DMS153 treated with DMSO at 0.1 percent for 48 hours (cell line): ENCODE data around the gene COLEC11.

ENCODE experiments used
- DNase-seq: peaks from one replicate; lab custom pipeline; 2025; ENCODE audit not compliant: unreplicated experiment; lab: John Stamatoyannopoulos, UW

COLEC11 gene

GRCh38 chr2:3584608-3585260, 10.2 kb upstream of the COLEC11 start:
- no peak for DNase-seq

- DNase-seq: no peak
Measured at GRCh38 chr2:3585261-3586109, 9.4 kb upstream of the COLEC11 start.

- no peak for DNase-seq
Measured at GRCh38 chr2:3586220-3586619, 8.7 kb upstream of the COLEC11 start.

DNA sequence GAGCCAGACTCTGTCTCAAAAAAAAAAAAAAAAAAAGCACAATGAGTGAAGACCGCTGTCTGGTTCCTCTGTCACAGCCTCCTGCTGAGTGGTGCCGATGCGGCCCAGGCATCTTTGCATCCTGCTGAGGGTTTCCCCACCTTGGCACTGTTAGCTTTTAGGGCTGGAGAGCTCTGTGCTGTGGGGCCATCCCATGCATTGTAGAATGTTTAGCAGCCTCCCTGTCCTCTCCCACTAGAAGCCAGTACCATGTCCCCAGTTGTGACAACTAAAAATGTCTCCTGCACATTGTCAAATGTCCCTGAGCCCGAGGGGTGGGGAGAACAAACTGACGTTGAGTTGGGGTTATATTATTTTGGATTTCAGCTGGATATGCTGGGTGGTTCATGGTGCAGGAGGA, 7.9 kb upstream of the COLEC11 start:
- DNase-seq: no peak

DNA sequence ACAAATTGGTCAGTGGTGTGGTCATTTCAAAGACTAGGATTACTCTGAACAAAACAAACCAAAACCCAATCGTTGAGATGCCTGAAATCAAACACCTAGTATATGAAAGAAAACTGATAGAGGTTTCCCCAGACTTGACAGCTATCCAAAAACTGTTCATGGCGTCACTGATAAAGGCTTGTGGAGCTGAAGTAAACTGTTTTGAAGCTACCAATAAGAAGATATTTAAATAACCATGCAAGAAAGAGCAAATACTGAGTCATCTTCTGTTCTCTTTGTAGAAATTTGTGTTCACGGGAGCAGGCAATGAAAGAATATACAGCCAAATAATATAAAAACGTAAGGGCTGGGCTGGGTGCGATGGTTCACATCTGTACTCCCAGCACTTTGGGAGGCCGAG, 7.5 kb upstream of the COLEC11 start:
- DNase-seq: no peak

DNA sequence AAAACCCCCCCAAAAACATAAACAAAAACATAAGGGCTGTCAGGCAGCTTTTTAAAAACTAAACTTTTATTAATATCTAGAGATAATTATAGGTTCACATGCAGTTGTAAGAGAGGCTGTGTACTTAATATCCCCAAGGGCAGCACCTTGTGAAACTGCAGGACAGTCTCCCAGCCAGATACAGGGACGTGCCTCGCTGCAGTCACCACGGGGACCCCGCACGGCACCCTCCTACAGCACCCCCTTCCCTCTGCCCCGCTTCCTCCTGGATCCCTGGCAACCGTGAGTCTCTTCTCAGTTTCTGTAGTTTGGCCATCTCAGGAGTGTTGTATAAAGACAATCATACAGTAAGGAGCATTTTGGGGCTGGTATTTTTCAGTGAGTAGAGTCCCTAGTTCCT, 6.8 kb upstream of the COLEC11 start:
- no peak for DNase-seq

DNA sequence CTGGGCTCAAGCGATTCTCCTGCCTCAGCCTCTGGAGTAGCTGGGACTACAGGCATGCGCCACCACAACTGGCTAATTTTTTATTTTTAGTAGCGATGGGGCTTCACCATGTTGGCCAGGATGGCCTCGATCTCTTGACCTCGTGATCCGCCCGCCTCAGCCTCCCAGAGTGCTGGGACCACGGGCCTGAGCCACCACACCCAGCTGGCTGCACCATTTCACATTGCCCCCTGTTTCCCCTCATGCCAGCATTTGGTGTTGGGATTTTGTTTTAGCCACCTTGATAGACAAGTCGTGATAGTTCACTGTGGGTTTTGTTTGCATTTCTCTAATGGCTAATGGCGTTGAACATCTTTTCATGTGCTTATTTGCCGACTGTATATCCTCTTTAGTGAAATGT, 5.8 kb upstream of the COLEC11 start:
- DNase-seq: no peak

- DNase-seq: no peak
Measured at GRCh38 chr2:3595404-3595803, 492 bp downstream of the COLEC11 start.

DNA sequence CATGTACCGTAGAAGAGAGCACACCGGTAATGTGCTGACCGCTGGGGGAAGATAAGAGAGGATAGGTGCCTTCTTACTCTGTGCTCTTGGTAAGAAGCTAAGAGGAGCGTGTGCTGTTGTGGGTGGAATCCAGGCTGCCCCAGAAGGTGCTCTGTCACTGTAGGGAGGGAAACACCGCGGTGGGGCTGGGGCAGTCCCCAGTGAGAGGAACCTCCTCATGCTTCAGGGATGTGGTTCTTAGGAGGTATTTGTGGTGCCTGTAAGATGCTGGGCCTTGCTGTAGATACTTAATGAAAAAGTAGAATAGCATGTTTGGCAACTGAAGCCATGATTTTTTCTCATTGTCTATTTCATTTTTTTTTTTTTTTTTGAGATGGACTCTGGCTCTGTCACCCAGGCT, 1.1 kb downstream of the COLEC11 start:
- no peak for DNase-seq

GRCh38 chr2:3596901-3597417, 2.0 kb downstream of the COLEC11 start:
- DNase-seq: no peak

DNA sequence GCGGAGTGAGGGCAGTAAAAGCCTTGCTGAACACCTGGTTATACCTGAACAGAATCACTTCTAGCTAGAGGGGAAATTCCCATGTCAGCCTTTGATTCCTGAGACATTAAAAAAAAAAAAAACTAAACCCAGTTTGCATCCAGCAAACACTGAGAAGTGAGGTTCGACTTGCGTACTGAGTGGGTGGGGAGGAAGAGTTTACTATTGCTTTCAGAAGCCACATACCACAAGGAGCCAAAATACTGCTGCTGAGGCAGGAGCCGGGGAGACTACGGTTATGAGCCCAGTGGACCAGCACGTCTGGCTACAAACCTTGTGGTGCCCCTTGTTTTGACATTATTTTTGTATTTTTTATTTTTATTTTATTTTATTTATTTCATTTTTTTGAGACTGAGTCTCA, 2.7 kb downstream of the COLEC11 start:
- DNase-seq: no peak

DNA sequence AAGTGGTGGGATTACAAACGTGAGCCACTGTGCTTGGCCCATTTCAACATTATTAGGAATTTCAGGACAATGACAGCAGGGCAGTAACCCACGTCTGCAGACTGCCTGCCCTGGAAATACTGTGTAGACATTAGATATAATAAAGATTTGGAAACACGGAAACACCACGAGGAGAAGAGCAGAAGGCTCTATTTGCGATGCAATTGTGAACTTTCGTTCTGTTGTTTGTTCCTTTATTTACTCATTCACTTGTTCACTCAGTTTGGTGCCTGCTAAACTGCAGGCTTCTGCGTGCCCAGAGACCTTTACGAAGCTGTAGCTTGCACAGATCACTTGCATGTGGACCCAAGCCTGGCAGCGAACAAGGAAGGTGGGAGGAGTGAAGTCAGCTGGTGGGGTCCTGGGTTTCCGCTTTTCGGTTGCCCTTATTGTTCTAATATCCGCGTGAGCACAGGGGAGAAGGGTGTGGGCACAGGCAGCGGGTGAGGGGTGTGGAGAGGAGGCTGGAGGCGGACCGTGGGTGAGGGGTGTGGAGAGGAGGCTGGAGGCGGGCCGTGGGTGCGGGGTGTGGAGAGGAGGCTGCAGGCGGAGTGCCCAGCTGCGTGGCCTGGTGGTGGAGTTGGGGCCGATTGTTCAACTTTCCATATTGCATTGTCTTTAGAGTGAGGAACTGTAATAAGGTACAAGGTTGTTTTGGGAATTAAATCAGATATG, 3.4 kb downstream of the COLEC11 start:
- DNase-seq: no peak

DNA sequence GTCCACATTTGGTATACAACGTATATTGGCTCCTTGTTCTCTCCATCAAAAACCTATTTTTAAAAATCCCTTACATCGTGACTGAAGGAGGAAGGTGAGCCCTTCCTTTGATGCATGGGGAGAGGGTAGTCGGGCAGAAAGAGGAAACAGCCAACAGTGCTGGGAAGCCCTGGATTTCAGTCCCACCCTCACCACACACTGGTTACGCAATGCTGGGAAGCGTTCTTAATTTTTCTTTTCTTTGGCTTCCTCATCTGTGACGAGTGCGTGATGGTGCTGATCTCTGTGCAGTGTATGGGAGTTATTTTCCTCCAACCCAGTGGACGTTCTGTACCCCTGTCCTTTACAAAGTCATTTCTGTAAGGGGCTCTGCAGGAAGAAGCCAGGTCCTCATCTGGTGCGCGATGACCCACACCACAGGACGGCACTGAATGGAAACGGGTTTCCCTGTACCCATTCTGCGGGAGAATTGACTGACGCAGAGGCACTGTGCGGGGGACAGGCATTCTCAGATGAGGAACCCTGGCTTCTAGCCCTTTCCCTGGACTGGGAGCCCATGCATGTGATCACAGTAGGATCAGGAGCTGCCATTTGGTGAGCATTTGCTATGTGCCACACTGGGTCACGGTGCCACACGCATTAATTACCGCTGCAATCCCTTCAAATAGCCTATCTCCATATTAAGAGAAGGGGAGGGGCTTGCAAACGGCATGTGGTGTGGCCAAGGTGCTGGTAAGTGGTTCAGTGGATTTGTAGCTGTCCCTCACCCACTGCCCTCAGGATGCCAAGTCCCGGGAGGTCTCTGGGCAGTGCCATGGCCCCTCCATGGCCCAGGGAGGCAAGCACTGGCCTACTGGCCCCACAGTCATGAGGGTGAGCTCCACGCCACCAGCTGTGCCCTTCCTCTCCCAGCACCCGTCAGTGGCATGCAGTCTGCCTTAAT, 4.3 kb downstream of the COLEC11 start:
- no peak for DNase-seq

- DNase-seq: no peak
Measured at GRCh38 chr2:3600256-3600855, 5.4 kb downstream of the COLEC11 start.

- DNase-seq: no peak
Measured at GRCh38 chr2:3601561-3602271, 6.8 kb downstream of the COLEC11 start.

DNA sequence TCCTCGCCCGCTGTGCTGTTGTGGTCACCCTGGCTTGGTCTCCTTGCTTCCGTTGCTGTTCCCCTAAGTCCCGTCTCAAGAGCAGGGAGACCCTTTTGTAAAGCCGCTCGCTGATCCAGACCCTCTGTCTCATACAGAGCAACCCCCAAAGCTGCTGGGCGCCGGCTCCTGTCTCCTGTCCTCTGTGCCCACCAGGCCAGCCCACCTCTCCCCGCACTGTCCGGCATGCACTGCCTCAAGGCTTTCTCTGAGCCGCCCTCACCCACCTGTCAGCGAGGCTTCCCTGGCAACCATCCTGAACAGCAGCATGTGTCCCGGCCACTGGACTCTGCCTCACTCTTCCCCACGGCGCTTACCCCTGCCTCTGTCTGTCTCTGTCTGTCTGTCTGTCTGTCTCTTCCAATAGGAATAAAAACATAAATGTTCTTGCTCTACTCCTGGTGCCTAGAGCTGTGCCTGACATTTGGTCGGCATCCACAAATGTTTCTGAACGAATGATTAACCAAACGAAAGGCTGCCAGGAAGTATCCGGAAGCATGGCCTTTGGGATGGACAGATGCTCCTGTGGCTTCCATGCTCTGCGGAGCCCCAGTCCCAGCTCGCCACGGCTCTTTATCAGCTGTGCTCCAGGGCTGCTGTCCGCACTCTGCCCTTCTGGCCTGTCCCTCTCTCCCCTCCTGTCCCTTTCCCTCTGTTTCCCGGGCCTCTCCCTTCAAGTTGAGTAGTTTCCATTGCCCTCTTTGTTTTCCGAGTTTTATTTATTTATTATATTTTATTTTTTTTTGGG, 7.8 kb downstream of the COLEC11 start:
- no peak for DNase-seq

GRCh38 chr2:3603536-3604206, 8.8 kb downstream of the COLEC11 start:
- DNase-seq: no peak

DNA sequence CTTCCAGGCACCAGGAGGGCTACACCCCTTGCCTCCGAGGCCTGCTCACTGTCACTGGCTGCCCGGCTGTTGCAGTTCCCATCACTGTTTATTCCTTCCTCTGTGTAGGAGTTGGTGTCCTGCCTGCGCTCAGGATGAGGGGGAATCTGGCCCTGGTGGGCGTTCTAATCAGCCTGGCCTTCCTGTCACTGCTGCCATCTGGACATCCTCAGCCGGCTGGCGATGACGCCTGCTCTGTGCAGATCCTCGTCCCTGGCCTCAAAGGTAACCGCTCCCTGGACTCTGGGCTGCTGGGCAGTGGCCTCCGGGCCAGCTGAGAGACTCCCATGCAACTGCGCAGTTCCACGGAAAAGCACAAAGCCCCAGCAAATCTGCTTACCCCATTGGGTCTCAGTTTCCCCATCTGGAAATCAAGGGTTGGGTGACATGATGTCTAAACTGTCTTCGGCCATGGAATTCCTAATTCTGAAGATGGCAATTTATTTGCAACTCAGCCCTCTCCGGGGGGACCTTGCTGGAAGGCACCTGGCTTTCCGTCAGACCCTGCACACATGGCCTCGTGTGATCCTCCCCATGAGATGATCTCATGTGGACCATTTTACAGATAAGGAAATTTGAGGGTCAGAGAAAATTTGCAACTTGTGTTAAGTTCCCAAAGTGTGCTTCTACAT, 9.4 kb downstream of the COLEC11 start:
- DNase-seq: no peak
